Purkinje cell (primary cell): ENCODE results near the gene MTOR. TPM values are rescaled to one million over a fixed set of nuclear protein-coding genes. Genes with fewer than 3 reads are reported as not detected.

Source experiments
- polyA plus RNA-seq: library from polyadenylated mRNA; unstranded; fragments of >200 nt; fragmentation: Nextera tagmentation; gene quantifications from 2 replicates; pipeline ENCODE4 v1.2.1, GENCODE V29; 2014

The MTOR gene
- polyA plus RNA-seq, result 20.1 and 28.0 TPM in 2 replicates

DNA sequence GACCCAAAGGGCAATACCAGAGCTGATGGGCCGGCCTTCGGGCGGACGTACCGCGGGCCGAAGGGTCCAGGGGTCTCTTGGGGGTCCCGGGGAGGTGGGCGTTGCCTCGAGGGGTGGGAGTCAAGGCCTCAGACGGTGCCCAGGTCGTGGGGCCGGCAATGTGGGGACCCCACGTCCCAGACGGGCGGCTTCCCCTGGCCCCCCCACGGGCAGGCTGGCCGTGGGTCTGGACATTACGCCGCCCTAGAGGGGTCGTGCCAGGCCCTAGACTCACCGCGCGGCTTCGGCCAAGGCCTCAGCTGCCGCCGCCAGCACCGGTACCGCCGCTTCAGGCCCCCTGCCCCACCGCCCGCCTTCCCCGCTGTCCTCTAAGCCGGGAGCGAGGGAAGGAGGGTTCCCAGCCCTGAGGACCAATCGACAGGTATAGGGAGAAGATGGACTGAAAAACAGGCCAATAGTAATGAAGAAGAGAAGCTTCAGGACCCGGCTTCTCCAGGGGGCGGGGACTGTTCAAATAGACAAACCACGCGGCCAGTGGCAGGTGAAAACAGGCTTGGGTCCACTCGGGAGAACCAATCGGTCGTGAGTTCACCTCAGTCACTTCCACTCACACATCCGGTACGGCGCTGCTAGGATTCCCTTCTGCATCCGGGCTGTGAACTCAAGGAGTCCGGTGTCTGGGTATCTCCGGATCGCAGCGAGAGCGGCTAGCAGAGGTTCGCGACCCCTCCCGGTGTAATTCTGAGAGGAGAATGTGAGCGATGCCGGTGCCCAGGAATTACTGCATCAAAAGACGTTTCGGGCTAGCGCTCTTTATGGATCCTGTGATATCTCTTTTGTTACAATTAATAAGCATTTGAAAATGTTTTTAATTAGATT, at the start of gene MTOR:
Gene MTOR, minus strand, starts transcription at position 381 of the 879 bp plus-strand sequence. CDS start 3,142 bp downstream, outside the sequence.

DNA sequence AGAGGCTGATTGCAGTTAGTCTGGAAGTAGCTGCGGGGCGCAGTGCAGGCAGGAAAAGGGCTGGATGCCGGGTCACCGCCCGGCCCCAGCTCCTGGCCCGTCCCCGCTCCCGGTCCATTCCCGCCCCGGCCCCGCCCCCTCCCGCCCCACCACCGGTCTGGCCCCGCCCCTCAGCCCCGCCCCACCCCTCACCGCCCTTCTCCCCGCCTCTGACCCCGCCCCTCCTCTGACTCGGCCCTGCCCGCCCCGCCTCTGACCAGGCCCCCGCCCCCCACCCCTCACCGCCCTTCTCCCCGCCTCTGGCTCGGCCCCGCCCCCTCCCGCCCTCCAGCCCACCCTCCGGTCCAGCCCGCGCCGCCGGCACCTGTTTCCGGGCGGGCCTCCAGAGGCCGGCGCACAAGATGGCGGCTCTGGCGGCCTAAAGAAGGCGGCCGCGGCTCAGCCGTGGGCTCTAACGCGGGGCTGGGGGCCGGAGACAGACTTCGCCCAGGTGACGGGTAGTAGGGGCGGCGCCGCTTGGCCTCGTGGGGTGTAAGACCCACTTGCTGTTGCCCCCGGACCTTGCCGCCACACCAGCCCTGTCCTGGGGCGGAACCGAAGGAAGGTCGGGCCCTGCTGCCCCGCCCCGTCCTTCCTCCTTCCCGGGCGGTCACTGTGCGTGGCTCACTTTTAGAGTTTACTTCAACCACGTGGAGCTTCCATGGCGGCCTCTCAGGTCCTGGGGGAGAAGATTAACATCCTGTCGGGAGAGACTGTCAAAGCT, 10.7 kb upstream of the MTOR start, which contains the start of gene UBIAD1:
Gene UBIAD1, plus strand, starts transcription at position 367 of the 763 bp plus-strand sequence. Its CDS starts 334 bp downstream, at position 701.

GRCh38 chr1:11188858-11189451, 73.4 kb downstream of the MTOR start, which contains the start of gene ANGPTL7:
TSS of gene ANGPTL7 (plus strand) at chr1:11189355. CDS start at chr1:11189580, 225 bp downstream.

GRCh38 chr1:11099310-11100148, 162.8 kb downstream of the MTOR start, which contains the start of gene EXOSC10:
TSS of gene EXOSC10 (minus strand) at chr1:11099869. CDS start at chr1:11099831, 38 bp downstream.

GRCh38 chr1:11059968-11060830, 202.2 kb downstream of the MTOR start, which contains the start of gene SRM:
TSS of gene SRM (minus strand) at chr1:11060018. CDS start at chr1:11059943, 75 bp downstream.

Other genes with a start within 250 kb of the MTOR start
- 78.9 and 91.3 TPM in 2 replicates for gene TARDBP, start 249.9 kb downstream of the MTOR start, polyA plus RNA-seq
- gene MASP2, start 215.3 kb downstream of the MTOR start, polyA plus RNA-seq, result 2.3 TPM in 1 of 2 replicates, not detected in the other
- 25.3 and 26.1 TPM in 2 replicates for gene SRM, start 202.5 kb downstream of the MTOR start, polyA plus RNA-seq
- gene EXOSC10, start 162.7 kb downstream of the MTOR start, polyA plus RNA-seq, result 9.9 and 12.6 TPM in 2 replicates
- gene ANGPTL7, start 73.2 kb downstream of the MTOR start, polyA plus RNA-seq, result not detected in 2 replicates
- 1.1 and 2.3 TPM in 2 replicates for gene UBIAD1, start 10.6 kb upstream of the MTOR start, polyA plus RNA-seq
- gene DISP3, start 216.6 kb upstream of the MTOR start, polyA plus RNA-seq, result not detected in 2 replicates